Pancreas (tissue), 10 donors: ENCODE results near the gene TRABD. TPM values are rescaled to one million over a fixed set of nuclear protein-coding genes. Genes with fewer than 3 reads are reported as not detected.

Source experiments
- ATAC-seq, 4 donors: fragments of 200-7000 bp; cut with Tn5 transposase; one replicate each; pipeline versions ENCODE4 v1.8.0 to v1.9.1; 2020; ENCODE audit warnings: mild to moderate bottlenecking in 4 of 4, moderate library complexity in 4 of 4
- DNase-seq, 6 donors: peaks; one replicate each; pipeline ENCODE4 v3.0.0-alpha.2; 2020
- FAIRE-seq: peaks from 2 replicates; lab custom pipeline; 2012; peaks lifted over from hg19 to GRCh38; lab: Jason Lieb, UNC
- H3K27ac ChIP-seq, 4 donors: fragments of 200-600 bp; sonication (generic); 1 replicate in 3 of 4; 2 replicates in 1 of 4; pipeline versions ENCODE4 v1.5.0 to v1.8.0; 2020
- H3K27me3 ChIP-seq, 4 donors: fragments of 200-600 bp; one replicate each; pipeline ENCODE4 v1.8.0; 2021
- H3K36me3 ChIP-seq, 3 donors: fragments of 200-600 bp; sonication (generic) in 1 of 3; one replicate each; pipeline versions ENCODE4 v1.5.0 to v1.8.0; 2020 to 2021
- H3K4me1 ChIP-seq, 3 donors: fragments of 200-600 bp; one replicate each; pipeline ENCODE4 v1.8.0; 2021
- H3K4me3 ChIP-seq, 4 donors: fragments of 200-600 bp; sonication (generic) in 2 of 4; one replicate each; pipeline versions ENCODE4 v1.5.0 to v1.8.0; 2020 to 2021
- H3K9me3 ChIP-seq, 4 donors: fragments of 200-600 bp; one replicate each; pipeline ENCODE4 v1.8.0; 2021
- WGBS, 2 donors: extraction: QIAGEN DNeasy Blood & Tissue Kit; methylation state at CpG; one replicate each; pipeline ENCODE4 v1.1.7; 2013; 5-methylcytosine and 5-hydroxymethylcytosine counted together
- intact Hi-C, 3 donors: fragments of 100-400 bp; cut with DNase I; formaldehyde crosslinking; loops; one replicate each; pipeline versions ENCODE4 v1.11.1 to v1.14.2; 2022
- polyA plus RNA-seq, 2 donors: library from polyadenylated mRNA; stranded (reverse); fragments of 200-250 nt; gene quantifications; one replicate each; pipeline ENCODE4 v1.2.3, GENCODE V29; 2013
- total RNA-seq, 6 donors: library from RNA; stranded (reverse); fragmentation: NEBNext Ultra II Directional in 4 of 6; extraction: Animal tissue kit (Norgen Biotek cat#: 25700) in 4 of 6; gene quantifications; one replicate each; pipeline versions ENCODE4 v1.2.1 to v1.2.4, GENCODE V29; 2021 to 2023
- TF ChIP-seq, protein P1 (sequence below), 4 donors: fragments of 200-600 bp; sonication (generic) in 3 of 4; IDR thresholded peaks; one replicate each; pipeline versions ENCODE4 v1.5.0 to v1.8.0; 2021; ENCODE audit warnings: antibody characterized with exemption in 4 of 4
- donor health status: healthy with polysubstance abuse.
- donor health status: DM: no; HTN: no; CAD: no; lungs with moderate emphysema.
- donor health status: DM: no; HTN: no; CAD: no.
- donor health status: control.
- donor health status: control.
- donor health status: Bipolar disorder and iron deficiency.
- donor health status: DM: yes; HTN: yes; CAD: no.
- donor health status: DM: no; HTN: no; CAD: no.
- donor health status: DM: no; HTN: no; CAD: no.
- donor health status: DM: yes; HTN: yes; CAD: no.

TRABD gene
- total and polyA plus RNA-seq, 8 donors: 25.9 to 107 (median 51.7) TPM

DNA sequence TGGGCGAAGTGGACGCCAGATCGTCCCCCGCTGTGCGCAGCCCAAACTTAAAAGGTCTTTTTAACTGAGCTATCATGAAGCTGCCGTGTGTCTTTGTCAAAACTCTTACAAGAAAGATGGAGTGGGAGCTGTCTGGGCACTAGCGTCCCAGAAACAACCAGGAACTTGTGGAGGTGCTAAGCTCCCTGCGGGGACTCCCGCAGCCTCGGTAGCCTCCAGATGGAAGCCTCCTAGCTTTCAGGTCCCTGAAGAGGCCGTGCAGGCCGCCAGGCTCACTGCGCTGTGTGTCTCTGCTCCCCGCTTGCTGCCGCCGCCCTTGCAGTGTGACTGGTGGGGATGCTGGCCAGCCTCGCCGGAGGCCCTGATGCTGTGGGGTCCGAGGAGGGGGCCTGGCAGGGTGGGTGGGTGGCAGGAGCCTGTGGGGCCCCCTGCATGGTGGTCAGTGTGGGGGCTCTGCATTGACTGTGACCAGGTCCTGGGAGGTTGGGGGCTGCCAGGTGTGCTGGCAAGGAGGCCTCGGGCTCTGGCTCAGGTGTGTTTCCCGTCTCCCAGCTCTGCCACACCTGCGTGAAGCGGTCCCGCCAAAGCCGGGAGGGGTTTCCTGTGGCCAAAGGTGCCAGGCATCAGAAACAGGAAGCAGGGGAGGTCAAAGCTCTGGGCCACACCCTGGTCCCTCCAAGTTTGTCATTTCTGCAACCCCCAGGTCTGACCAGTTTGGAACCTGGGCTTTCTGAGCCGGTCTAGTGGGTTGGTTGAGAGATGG is 1.2 kb downstream of the TRABD start:
- intact Hi-C loops: no loop called here
- DNase-seq (peak; percentile 34 to 84 (median 53)), ATAC-seq (no peak), FAIRE-seq (no peak)
- Histone ChIP-seq H3K4me1 (peaks cover 35 to 42% (median 39%) of the 10 kb centered on the region in 3 donors), H3K36me3 (no peaks in the 10 kb centered on the region), H3K27ac (peak overlapping the region; percentile 37 to 71 (median 57)), H3K4me3 (peak overlapping the region; percentile 60 to 83 (median 72)), H3K9me3 (no peaks in the 10 kb centered on the region), H3K27me3 (no peaks in the 10 kb centered on the region)
- WGBS, 2 donors: 23 to 27% methylated on average over 24 to 26 of the region's 26 CpGs
- TF ChIP-seq, protein P1, sequence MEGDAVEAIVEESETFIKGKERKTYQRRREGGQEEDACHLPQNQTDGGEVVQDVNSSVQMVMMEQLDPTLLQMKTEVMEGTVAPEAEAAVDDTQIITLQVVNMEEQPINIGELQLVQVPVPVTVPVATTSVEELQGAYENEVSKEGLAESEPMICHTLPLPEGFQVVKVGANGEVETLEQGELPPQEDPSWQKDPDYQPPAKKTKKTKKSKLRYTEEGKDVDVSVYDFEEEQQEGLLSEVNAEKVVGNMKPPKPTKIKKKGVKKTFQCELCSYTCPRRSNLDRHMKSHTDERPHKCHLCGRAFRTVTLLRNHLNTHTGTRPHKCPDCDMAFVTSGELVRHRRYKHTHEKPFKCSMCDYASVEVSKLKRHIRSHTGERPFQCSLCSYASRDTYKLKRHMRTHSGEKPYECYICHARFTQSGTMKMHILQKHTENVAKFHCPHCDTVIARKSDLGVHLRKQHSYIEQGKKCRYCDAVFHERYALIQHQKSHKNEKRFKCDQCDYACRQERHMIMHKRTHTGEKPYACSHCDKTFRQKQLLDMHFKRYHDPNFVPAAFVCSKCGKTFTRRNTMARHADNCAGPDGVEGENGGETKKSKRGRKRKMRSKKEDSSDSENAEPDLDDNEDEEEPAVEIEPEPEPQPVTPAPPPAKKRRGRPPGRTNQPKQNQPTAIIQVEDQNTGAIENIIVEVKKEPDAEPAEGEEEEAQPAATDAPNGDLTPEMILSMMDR (IDR thresholded peaks at IDR 0.05): no peak

DNA sequence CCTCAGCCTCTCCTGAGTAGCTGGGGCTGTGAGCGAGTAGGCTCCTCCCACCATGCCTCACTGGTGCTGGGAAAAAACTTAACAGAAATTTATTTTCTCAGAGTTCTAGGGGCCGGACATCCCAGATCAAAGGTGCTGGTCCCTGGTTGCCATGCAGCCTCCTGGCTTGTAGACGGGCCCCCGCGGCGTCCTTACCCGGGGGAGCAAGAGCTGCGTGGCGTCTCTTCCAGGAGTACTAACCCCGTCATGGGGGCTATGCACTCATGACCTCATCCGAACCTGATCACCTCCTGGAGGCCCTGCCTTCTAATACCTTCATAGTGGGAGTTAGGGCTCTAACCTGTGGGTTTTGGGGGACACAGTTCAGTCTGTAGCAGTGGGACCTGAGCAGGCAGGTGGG is 2.6 kb downstream of the TRABD start:
- TF ChIP-seq, protein P1 (IDR thresholded peaks at IDR 0.05): no peak
- no peak for FAIRE-seq
- H3K27ac ChIP-seq: no peak overlapping the region
- peak in 3 of 6 donors; percentile 16 to 61 (median 36) for DNase-seq
- intact Hi-C loops: no loop called here
- peaks cover 28 to 39% (median 30%) of the 10 kb centered on the region in 3 donors for H3K4me1 ChIP-seq
- no peak overlapping the region for H3K4me3 ChIP-seq
- no peaks in the 10 kb centered on the region for H3K9me3 ChIP-seq
- no peaks in the 10 kb centered on the region for H3K36me3 ChIP-seq
- no peak for ATAC-seq
- no peaks in the 10 kb centered on the region for H3K27me3 ChIP-seq
- WGBS, 2 donors: 93 to 97% methylated on average over 11 of the region's 11 CpGs

DNA sequence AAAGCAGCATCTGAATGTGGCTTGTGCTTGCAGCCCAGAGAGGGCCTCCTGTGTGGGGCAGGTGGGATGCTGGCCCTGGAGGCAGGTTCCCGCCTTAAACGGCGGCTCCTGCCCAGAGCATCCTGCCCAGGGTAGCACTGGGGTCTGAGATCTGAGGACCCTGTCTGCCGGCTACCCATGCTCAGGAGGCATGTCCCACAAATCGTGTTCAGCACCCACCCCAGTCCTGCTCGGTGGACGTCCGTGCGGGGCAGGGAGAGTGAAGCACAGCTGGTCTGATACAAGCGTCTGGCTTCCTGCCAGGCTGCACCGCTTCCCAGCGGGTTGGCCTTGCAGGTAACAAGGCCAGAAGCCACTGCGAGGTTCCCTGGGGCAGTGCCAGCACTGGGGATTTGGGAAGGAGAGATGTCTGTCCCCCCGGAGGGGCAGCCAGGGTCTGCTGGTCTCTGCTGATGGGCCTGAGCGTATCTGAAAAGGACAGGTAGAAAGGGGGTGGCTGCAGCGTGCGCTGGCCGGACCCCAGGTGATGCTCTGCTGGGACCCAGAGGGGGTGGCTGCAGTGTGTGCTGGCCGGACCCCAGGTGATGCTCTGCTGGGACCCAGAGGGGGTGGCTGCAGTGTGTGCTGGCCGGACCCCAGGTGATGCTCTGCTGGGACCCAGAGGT is 3.6 kb downstream of the TRABD start:
- Histone ChIP-seq H3K4me3 (no peak overlapping the region), H3K9me3 (no peaks in the 10 kb centered on the region), H3K4me1 (peaks cover 25 to 30% (median 26%) of the 10 kb centered on the region in 3 donors), H3K27ac (peak overlapping the region; percentile 80 to 82 (median 80)), H3K27me3 (no peaks in the 10 kb centered on the region), H3K36me3 (peaks cover 0 to 4% (median 0%) of the 10 kb centered on the region in 3 donors)
- 46 to 51% methylated on average over 20 of the region's 20 CpGs for WGBS, 2 donors
- TF ChIP-seq, protein P1 (IDR thresholded peaks at IDR 0.05): no peak
- ATAC-seq: peak in 1 of 4 donors; percentile 16
- no peak for FAIRE-seq
- DNase-seq: peak; percentile 74 to 96 (median 84)
- intact Hi-C loops: no loop called here

DNA sequence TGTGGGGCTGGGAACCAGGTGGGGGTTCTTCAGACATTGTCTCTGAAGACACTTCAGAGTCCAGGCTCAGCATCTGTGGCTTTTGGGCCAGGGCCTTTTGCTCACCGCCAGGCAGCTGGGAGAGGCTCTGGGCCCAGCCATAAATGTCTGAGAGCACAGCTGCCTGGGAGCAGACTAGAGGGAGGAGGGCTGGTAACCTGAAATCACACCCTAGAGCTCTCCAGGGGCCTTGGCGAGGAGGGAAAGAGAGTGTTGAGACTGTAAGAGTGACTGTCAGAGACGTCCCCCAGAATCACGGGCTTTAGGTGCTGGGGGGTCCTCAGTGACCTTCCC is 4.1 kb downstream of the TRABD start:
- Histone ChIP-seq H3K9me3 (no peaks in the 10 kb centered on the region), H3K36me3 (peaks cover 0 to 7% (median 0%) of the 10 kb centered on the region in 3 donors), H3K27me3 (no peaks in the 10 kb centered on the region), H3K27ac (peak overlapping the region; percentile 80 to 82 (median 80)), H3K4me1 (peaks cover 25 to 30% (median 26%) of the 10 kb centered on the region in 3 donors), H3K4me3 (peak overlapping the region in 2 of 4 donors; percentile 48)
- ATAC-seq: peak in 3 of 4 donors; percentile 1 to 8 (median 2)
- TF ChIP-seq, protein P1 (IDR thresholded peaks at IDR 0.05): no peak
- peak in 2 of 6 donors; percentile 50 to 74 for DNase-seq
- no peak for FAIRE-seq
- intact Hi-C loops: no loop called here
- WGBS, 2 donors: 16 to 17% methylated on average over 4 of the region's 4 CpGs
